ENCODE results near the gene DGKD.
"Not testable (repeated sequence)": the region's sequence is repeated elsewhere in the genome, so short reads cannot be mapped to it uniquely, and the experiment has no call there.

DGKD gene

GRCh38 chr2:233387225-233387624 lies 32.9 kb downstream of the DGKD start:
- no peak for DNase-seq

DNA sequence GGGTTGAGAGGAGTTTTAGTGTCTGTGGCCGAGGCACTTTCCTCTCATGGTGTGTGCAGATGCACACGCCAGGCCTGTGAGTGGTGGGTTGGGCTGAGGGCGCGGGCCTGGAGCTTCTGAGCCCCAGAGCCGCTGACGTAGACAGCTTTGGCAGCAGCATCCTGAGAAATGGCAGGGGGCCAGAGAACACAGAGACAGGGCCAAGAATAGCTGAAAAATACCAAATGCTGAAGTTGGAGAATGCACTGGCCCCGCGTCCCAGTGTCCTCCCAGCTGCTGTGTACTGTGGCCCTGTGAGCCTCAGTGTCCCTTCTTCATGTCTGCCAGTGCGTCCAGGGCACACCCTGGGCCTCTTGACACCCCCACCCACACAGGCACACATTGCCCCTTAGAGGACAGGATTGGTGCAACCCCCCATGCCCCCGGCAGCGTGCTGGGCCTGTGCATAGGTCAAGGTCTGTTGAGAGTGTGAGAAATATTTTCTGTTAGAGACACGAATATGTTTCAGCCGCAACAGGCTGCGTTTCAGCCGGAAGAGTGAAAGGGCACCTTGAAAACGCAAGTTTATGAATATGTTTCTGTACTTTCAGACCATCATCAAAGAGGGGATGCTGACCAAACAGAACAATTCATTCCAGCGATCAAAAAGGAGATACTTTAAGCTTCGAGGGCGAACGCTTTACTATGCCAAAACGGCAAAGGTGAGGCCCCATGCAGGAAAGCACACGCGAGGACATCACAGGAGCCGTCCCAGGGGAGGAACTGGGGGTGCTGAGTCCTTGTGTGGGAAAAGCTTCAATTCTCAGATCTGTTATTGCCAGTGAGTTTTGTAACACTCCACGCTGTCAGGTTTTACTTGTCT lies 33.6 kb downstream of the DGKD start:
- DNase-seq: no peak

GRCh38 chr2:233389601-233390125 lies 35.4 kb downstream of the DGKD start:
- no peak for DNase-seq

DNA sequence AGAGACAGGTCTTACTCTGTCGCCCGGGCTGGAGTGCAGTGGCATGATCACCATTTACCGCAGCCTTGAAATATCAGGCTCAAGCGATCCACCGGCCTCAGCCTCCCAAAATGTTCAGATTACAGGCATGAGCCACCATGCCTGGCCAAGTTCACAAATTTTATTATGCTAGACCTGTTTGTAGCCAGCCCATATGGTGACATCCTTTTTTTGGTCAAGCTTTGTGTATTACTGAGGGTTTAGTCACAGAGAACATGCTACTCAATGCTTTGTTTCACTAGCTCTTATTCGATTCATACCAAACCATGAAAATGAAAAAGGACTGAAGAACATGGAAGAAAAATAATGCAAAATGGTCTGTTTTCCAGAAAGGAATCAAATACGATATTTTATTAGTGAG lies 41.4 kb downstream of the DGKD start:
- DNase-seq: no peak

DNA sequence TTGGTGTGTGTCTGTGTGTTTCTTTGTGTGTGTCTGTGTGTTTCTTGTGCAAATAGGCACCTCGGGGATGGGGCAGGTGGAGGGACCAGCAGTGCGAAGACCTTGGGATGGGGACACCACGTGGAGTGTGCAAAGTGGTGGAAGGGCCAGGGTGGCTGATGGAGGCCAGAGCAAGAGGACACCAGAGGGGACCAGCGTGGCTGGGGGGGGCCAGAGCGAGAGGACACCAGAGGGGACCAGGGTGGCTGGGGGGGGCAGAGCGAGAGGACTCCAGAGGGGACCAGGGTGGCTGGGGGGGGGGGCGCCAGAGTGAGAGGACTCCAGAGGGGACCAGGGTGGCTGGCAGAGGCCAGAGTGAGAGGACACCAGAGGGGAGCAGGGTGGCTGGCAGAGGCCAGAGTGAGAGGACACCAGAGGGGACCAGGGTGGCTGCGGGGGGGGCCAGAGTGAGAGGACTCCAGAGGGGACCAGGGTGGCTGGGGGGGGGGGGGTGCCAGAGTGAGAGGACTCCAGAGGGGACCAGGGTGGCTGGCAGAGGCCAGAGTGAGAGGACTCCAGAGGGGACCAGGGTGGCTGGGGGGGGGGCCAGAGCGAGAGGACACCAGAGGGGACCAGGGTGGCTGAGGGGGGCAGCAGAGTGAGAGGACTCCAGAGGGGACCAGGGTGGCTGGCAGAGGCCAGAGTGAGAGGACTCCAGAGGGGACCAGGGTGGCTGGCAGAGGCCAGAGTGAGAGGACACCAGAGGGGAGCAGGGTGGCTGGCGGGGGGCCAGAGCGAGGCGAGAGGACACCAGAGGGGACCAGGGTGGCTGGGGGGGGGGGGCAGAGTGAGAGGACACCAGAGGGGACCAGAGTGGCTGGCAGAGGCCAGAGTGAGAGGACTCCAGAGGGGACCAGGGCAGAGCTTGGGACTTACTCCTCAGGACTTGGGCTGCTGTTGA lies 42.7 kb downstream of the DGKD start:
- not testable (repeated sequence) for DNase-seq

- no peak for DNase-seq
Observed at GRCh38 chr2:233399306-233400225, 45.3 kb downstream of the DGKD start.

DNA sequence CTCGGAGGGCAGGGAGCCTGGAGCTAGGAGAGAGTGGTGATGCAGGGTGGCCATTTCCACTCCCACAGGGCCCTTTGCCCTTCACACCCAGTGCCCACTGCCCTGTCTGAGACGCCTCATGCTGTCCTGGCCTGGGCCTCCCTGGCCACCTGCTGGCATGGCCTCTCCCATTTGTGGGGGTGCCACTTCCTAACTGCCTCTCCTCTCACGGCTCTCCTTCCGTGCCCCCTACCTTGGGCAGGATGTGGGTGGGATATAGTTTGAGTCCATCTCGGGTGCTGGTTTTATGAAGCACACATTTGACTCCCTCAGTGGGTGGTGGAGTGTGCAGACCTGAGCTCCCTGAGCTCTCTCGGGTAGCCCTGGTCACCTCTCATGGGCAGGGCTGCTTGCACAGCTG lies 46.0 kb downstream of the DGKD start:
- no peak for DNase-seq

GRCh38 chr2:233400961-233401360 lies 46.7 kb downstream of the DGKD start:
- DNase-seq: no peak

DNA sequence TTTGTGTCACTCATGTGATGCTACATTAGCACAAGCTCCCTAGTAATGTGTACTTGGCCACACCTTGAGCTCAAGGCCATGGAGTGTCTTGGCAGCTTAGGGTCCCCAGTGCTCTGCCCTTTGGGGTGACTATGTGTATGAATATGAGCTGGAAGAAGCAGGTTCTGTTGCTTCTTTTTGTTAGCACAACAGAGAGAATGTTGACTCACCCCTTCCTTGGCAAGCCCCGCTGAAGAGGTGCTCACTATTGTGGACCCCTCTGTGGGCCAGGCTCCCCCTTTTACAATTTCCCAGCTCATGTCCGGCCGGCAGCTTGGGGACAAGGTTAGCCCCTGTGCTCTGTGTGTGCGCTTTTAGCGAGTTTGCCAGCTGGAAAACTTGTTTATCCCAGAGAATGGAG lies 48.1 kb downstream of the DGKD start:
- DNase-seq: no peak

DNA sequence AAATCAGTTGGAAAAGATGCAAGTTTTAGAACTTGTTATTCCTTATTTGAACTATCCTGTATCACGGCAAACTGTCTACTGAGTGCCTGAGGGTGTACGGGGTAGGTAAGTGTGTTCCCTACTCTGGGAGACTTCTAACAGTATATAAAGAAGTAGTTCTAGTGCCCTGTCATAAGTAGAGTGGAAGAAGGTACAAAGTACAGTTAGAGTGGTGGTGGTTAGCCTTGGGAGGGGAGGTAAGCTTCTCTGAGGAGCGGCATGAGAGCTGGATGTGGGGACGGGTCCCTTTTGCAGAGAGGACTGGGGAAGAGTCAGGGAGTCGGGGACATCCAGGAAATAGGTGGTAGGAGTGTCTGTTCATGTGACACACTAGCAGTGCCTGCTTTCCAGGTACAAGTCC lies 48.5 kb downstream of the DGKD start:
- DNase-seq: no peak

DNA sequence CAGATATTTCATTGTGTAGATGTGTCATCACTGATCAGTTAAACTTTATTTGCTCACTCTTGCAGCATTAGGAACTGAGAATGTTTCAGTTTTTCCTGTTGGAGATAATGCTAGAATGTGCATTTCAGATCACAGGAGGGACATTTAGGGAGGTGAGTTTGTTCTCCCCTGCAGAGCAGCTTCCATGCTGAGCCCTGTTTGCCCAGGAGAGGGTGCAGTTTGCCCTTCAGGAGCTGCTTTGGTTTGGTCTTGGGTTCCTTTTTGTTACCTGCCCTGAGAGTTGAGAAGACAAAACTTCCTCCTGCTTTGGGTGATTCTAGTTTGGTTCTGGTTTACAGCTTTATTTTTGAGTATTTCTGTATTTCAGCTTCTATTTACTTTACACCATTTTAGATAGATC lies 49.9 kb downstream of the DGKD start:
- no peak for DNase-seq

- DNase-seq: no peak
Observed at GRCh38 chr2:233406865-233407264, 52.6 kb downstream of the DGKD start.

GRCh38 chr2:233407771-233408181 lies 53.5 kb downstream of the DGKD start:
- no peak for DNase-seq

DNA sequence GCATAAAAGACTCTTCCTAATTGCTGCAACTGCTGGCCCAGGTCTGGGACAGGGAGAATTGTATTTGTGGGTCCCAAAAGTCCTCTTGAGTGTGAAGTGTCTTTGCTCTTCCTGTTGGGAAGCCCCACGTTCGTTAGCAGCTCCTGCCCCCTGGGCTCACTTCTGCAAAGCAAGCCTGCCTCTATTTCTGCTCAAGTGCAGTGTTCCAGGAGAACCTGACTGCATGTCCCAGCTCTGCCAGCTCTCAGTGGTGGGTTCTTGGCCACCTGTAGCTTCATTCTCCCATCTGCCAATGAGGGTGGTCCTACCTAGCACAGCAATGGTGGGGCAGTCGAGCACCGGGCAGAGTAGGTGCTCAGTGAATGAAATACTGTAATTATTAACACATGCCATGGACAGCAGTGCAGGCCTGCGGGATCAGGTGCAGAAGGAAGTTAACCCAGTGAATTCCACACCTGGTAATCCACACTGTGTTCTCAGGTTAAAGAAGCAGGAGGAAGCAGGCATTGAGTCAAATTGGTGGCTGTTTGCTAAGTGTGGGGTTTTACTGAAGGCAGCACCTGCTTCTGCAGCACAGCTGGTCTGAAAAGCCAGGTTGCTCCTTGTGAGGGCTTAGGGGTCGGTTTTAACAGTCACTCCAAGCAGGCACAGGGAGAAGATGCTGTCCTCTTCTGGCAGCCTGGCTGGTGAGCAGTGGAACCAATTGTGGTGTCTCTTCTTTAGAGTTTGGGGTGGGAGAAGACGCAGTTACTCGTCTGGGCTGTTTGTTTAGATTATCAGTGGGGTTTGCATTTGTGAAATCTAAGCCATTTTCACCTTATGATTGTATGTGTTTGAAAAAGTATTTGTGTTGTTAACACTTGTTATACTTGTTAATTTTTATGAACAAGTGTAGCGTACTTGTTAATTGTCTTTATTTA lies 54.3 kb downstream of the DGKD start:
- DNase-seq: no peak

DNA sequence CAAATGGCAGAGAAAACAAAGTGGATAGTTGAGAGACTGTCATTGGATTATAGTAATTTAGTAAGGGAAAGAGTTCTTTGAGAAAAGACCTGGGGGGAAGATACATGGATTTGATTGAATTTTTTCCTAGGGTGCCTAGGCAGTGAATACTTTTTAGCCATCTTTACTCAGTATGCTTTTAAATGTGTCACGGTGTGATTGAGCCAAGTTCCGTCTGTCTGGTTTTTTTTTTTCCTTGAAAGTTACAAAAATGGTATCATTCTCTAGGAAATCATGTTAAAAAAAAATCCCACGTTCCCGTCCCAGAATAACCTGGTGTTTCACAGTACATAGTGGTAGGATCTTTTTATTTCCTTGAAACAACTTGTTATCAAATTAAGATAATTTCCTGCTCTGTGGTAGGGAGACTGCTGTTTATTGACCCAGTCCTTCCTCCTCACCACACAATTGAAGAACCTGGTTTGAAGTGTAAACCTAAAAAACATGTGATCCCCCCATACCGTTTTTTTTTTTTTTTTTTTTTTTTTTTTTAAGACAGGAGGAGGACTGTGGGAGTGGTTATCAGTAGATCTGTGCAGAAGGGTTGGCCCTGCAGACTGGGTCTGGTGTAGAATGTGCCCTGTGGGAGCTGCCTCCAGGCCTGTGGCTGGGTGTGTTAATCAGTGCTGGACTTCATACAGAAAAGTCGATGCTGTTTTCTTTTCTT lies 55.1 kb downstream of the DGKD start:
- no peak for DNase-seq

- no peak for DNase-seq
Observed at GRCh38 chr2:233410196-233410760, 56.0 kb downstream of the DGKD start.

GRCh38 chr2:233411162-233411561 lies 56.9 kb downstream of the DGKD start:
- DNase-seq: no peak

- no peak for DNase-seq
Observed at GRCh38 chr2:233412405-233412804, 58.1 kb downstream of the DGKD start.

GRCh38 chr2:233413046-233413445 lies 58.8 kb downstream of the DGKD start:
- no peak for DNase-seq

DNA sequence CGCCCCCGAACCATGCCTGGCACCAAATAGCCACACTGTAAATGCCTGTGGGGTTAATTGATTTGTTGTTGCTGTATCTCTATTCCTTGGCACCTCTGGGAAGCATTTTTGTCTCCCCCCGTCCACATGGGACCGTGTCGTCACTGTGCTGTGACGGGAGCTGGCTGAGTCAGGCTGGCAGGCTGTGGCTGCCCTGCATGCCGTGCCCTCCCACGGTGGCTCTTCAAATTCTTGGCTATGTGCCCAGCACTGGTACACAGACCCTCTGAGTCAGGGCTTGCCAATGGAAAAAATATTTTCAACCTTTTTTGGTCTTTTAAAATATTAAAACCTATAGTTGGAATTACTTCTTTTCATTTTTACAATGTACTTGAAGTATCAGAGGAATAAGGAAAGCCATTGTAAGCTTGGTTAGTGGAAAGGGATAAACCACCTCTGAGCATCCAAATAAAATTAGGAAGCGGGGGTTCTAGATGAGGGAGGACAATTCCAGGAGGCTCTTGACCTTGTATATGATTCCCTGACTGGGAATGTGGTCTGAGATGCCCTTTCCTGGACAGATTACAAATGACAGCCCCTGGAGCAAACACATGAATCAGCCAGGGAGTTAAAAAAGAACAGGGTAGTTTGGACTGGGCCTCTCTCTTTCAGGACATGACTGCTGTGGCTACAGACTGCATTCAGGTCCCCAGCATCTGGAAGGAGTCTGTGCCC lies 59.4 kb downstream of the DGKD start:
- DNase-seq: no peak
